NCI-H2227 treated with DMSO at 0.1 percent for 48 hours (cell line): Measurements from ENCODE around the gene FOXN3.
"Not testable (repeated sequence)": the region's sequence is repeated elsewhere in the genome, so short reads cannot be mapped to it uniquely, and the experiment has no call there.

Source experiments
- DNase-seq: peaks from one replicate; lab custom pipeline; 2025; lab: John Stamatoyannopoulos, UW

FOXN3 gene

DNA sequence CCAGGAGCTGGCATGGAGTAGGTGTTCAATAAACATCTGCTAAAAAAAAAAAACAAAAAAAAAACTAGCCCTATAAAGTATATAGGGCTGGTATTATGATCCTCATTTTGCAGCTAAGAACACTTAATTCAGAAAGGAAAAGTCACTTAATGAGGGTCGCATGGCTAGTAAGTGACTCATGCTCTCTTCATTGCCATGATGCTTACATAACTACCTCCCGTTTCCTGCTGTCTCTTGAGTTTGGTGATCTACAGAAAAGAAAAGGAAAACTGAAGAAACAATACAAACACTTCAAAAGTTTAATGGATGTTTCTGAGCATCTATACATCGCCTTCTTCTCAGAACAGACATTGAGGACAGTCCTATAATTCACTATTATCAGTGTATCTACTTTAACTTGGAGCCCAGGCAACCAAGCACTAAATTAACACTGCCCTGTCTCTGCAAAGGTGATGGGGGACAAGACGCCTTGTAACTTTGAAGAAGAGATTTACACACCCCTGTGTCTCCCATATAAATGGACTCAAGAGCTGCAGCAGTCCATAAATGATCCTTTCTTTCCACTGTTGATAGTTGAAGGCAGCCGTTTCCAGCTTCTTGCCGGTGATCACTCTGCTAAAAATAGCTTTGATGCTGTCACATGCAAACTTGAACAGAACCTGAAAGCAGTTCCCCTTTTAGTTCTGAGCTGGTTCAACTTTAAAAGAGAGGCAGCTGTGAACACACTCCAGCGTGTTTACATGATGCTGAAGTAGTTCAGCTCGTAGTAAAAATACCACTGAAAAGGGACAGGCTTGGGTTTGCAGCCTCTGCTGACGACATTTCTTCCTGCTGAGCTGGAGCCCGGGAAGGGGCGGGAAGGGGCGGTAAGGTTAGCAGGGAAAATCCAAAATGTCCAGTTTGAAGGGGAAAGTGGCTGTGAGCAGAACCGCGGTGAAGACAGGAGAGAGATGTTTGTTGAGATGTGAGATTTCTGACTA, 113.3 kb downstream of the FOXN3 start:
- DNase-seq: peak; percentile 54

GRCh38 chr14:89302396-89302950, 114.6 kb downstream of the FOXN3 start:
- DNase-seq: no peak

- DNase-seq: no peak
These were observed 117.4 kb downstream of the FOXN3 start for GRCh38 chr14:89299587-89299986.

GRCh38 chr14:89298056-89298834, 118.8 kb downstream of the FOXN3 start:
- no peak for DNase-seq

GRCh38 chr14:89296281-89296745, 120.7 kb downstream of the FOXN3 start:
- no peak for DNase-seq

DNA sequence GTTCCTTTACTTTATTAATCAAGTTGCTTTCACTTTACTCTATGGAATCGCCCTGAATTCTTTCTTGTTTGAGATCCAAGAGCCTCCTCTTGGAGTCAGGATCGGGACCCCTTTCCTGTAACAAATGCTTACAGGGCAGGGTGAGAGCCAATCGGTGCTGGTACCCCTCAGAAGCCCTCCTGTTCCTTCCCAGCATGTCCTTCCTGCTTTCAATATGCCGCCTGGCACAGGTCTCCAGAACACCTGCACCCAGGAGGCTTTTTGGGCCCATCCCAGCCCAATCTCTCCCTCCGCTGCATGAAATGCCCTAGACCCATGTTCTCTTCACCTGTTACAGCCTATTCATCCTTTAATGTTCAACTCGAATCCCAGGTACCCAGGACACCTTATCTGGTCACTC, 122.2 kb downstream of the FOXN3 start:
- no peak for DNase-seq

DNA sequence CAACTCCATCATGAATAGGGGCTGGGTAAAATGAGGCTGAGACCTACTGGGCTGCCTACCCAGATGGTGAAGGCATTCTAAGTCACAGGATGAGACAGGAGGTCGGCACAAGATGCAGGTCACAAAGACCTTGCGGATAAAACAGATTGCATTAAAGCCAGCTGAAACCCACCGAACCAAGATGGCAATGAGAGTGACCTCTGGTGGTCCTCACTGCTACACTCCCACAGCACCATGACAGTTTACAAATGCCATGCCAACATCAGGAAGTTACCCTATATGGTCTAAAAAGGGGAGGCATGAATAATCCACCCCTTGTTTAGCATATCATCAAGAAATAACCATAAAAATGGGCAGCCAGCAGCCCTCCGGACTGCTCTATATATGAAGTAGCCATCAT, 122.6 kb downstream of the FOXN3 start:
- DNase-seq: not testable (repeated sequence)

DNA sequence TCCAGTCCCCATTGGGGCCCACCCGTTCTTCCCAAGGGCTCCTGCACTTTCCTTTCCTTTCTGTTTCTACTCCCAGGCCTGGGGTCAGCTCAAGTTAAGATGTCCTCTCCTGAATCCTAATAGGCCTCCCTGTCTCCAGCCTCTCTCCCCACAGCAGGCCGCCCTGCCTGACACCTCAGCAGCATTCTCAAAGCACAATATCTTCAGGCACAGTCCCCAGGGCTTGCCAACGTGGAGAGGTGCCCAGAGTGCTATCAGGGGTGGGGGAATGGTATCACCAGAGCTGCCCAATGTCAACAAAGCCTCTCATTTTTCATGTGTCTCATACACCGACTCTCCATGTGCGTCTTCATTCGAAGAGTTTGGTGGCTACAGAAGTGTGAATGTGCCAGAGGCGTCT, 123.0 kb downstream of the FOXN3 start:
- DNase-seq: no peak

DNA sequence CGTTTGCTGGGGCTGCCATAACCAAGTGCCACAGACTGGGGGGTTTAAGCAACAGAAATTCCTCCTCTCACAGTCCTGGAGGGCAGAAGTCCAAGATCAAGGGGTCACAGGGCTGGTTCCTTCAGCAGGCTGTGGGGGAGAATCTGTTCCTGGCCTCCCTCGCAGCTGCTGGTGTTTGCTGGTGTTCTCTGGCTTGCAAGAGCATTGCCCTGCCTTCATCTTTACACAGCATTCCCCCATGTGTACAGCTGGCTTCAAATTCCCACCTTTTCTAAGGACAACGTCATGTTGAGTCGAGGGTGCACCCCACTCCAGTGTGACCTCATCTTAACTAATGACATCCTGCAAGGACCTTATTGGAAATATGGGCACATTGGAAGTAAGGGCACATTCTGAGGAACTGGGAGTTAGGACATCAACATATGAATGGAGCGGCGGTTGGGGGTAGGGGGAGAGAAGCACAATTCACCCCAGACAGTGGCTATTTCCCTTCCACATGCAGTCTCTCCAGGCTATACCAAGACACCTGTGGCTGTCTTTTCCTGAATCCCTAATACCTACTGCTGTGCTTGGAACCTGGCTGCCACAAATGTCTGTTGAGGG, 123.6 kb downstream of the FOXN3 start:
- DNase-seq: no peak

GRCh38 chr14:89292579-89293313, 124.3 kb downstream of the FOXN3 start:
- DNase-seq: no peak

DNA sequence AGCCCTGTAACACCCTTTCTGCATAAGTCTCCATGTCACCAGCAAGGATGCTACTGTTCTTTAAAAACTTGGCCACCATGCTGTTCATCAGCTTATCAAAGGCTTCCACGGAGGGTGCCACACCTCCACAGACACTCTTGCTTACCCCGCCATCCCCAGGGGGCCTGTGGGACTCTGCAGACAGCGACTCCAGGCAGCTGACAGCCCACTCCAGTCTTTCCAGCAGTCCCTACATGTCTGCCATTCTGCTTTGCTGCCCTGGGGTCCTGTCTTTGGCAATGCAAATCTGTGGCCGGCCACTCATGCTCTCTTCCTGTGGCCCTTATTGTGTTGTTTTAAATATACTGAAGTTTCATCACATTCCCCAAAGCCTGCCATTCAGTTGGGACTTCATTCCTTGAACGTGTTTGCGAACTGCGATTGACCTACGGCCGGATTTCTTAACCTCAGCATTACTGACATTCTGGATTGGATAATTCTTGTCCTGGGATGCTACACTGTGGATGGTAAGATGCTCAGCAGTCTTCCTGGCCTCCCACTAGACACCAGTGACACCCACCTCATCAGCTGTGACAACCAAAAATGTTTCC, 125.6 kb downstream of the FOXN3 start:
- no peak for DNase-seq

GRCh38 chr14:89290813-89291212, 126.2 kb downstream of the FOXN3 start:
- DNase-seq: no peak

DNA sequence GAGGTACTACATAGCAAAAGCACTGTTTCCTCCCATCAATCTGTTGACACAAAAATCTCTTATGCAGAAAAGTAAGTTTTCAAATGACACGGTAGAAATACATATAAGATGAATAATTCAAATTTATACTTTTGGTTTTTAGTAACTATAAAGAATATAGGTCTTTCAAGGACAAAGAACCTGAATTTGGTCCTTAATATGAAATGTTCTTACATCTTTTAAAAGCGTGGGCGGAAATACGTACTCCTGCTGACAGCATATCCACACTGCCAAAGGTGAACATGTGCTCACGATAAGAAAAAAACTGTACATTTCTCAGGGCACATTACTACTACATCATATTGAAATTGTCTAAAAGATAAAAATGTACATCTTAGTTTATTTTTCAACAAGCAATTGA, 127.6 kb downstream of the FOXN3 start:
- DNase-seq: no peak

GRCh38 chr14:89288114-89288513, 128.9 kb downstream of the FOXN3 start:
- no peak for DNase-seq

GRCh38 chr14:89284333-89285058, 132.5 kb downstream of the FOXN3 start:
- DNase-seq: no peak

- DNase-seq: no peak
These were observed 133.5 kb downstream of the FOXN3 start for GRCh38 chr14:89283327-89284060.

DNA sequence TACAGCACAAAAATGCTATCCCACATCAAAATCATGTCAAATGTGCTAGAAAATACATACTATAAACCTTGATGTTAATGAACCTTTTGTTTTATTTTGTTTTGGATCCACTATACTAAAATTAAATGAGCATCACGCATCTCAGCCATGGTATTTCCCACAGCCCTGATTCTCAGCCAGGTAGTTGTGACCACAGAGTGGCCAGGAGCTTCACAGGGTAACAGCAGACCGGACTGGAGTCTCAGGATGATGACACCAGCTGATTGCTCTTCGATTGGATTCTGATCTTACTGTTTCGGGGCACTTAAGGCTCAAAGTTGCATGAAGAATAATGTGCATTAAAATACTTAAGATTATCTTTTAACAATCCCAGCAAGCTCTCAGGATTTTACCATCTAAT, 134.8 kb downstream of the FOXN3 start:
- no peak for DNase-seq

- no peak for DNase-seq
These were observed 136.4 kb downstream of the FOXN3 start for GRCh38 chr14:89280600-89280999.

DNA sequence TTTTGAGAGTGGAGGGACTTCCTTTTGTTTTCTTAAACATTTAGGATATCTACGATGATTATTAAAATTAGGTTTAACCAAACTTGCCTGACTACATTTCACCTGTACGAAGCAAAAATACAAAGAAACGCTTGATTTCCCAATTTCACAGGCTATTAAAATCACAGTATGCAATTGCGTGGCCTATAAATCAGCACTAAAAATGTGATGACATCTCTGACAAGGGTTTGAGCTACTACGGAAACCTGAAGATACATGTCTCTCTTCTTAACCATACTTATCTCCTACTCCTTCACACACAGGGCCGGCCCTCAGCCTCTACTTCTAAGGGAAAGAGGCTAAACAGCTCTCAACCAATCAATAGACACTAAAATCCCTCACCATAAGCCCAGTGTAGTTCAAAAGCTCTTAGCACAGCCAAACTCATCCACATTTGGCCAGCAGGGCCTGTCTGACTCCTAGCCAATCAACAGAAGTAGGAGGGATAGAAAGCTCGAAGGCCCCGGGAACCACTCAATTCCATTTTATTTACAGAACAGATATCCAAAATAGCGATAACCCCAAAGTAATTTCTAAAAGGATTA, 137.3 kb downstream of the FOXN3 start:
- DNase-seq: no peak
